Fibroblast of lung (primary cell): Measurements from ENCODE around the gene TAF11.

ENCODE experiments used
- CTCF ChIP-seq, 2 donors: IDR thresholded peaks in 1 of 2; conservative IDR thresholded peaks in 1 of 2; 1 replicate in 1 of 2; 2 replicates in 1 of 2; pipeline ENCODE4 v1.5.1; 2011 to 2012; ENCODE audit warnings: low read length in 2 of 2, control low read depth in 1 of 2, inconsistent platforms in 1 of 2, low read depth in 1 of 2, mild to moderate bottlenecking in 1 of 2
- EZH2 ChIP-seq: IDR thresholded peaks from 2 replicates; pipeline ENCODE4 v1.5.1; 2012; ENCODE audit warnings: low read length, control low read depth, mild to moderate bottlenecking; ENCODE audit errors: missing control alignments

- TF ChIP-seq CTCF (conservative IDR thresholded peaks at IDR 0.05 in 1 of 2, IDR thresholded peaks at IDR 0.05 in 1 of 2; ENCODE audit: low read depth in 1 of 2, low read length in 2 of 2) (no peak), EZH2 (no peak)
Measured at GRCh38 chr6:34872332-34872731, 15.5 kb downstream of the TAF11 start.
